PC-9 (cell line): ENCODE results near the gene SMAD6. TPM values are rescaled to one million over a fixed set of nuclear protein-coding genes. Genes with fewer than 3 reads are reported as not detected.
A peak's percentile ranks its signal among the peaks of the same experiment; 100 is the strongest.

Source experiments
- BruUV-seq: library from RNA; stranded (reverse); fragments of 400-500 nt; replicated peaks from 2 replicates; lab custom pipeline; 2021; lab: Mats Ljungman, UMichigan
- CTCF ChIA-PET: fragments of 300-600 bp; sonication (Branson Sonifier 250); formaldehyde crosslinking; loops from one replicate; lab custom pipeline; 2022; ENCODE audit warnings: antibody characterized with exemption; lab: Charles Lee
- POLR2A ChIA-PET: fragments of 300-600 bp; sonication (Branson Sonifier 250); formaldehyde crosslinking; loops from one replicate; lab custom pipeline; 2022; ENCODE audit warnings: antibody characterized with exemption; ENCODE audit not compliant: unreplicated experiment; lab: Charles Lee
- DNase-seq, 2 experiments: peaks; one replicate each; pipeline versions ENCODE4 v3.0.0 to v3.0.0-alpha.2; 2015 to 2022; ENCODE audit warnings: mixed read lengths in 1 of 2
- H2AFZ ChIP-seq: fragments of 200-600 bp; sonication (generic); 2 replicates; pipeline ENCODE4 v1.8.1; 2017; ENCODE audit warnings: antibody characterized with exemption
- H3F3A ChIP-seq: fragments of 200-600 bp; sonication (generic); 2 replicates; pipeline ENCODE4 v1.8.1; 2017; ENCODE audit warnings: antibody characterized with exemption, mild to moderate bottlenecking, low read depth; ENCODE audit not compliant: insufficient read depth
- H3K27ac ChIP-seq: fragments of 200-600 bp; sonication (generic); 2 replicates; pipeline ENCODE4 v1.6.1; 2016; ENCODE audit warnings: mixed run types
- H3K27me3 ChIP-seq: fragments of 200-600 bp; sonication (generic); 2 replicates; pipeline ENCODE4 v1.6.1; 2016; ENCODE audit warnings: low read depth, mixed run types; ENCODE audit not compliant: insufficient read depth
- H3K36me3 ChIP-seq: fragments of 200-600 bp; sonication (generic); 2 replicates; pipeline ENCODE4 v1.6.1; 2016; ENCODE audit warnings: low read depth, mixed run types
- H3K4me1 ChIP-seq: fragments of 200-600 bp; sonication (generic); replicated peaks from 2 replicates; pipeline ENCODE4 v1.6.1; 2016; ENCODE audit warnings: mixed run types; ENCODE audit not compliant: insufficient read depth
- H3K4me2 ChIP-seq: fragments of 200-600 bp; sonication (generic); 2 replicates; pipeline ENCODE4 v1.6.1; 2017; ENCODE audit warnings: mixed run types
- H3K4me3 ChIP-seq: fragments of 200-600 bp; sonication (generic); 2 replicates; pipeline ENCODE4 v1.6.1; 2016; ENCODE audit warnings: mixed run types
- H3K79me2 ChIP-seq: fragments of 200-600 bp; sonication (generic); 2 replicates; pipeline ENCODE4 v1.6.1; 2017; ENCODE audit warnings: low read depth, mixed run types
- H3K9me2 ChIP-seq: fragments of 200-600 bp; sonication (generic); 2 replicates; pipeline ENCODE4 v1.8.1; 2017; ENCODE audit warnings: mild to moderate bottlenecking; ENCODE audit not compliant: insufficient read depth
- H3K9me3 ChIP-seq: fragments of 200-600 bp; sonication (generic); 2 replicates; pipeline ENCODE4 v1.8.1; 2016; ENCODE audit warnings: low read depth; ENCODE audit not compliant: insufficient read depth
- H4K20me1 ChIP-seq: fragments of 200-600 bp; sonication (generic); 2 replicates; pipeline ENCODE4 v1.8.1; 2017; ENCODE audit not compliant: insufficient read depth
- CTCF ChIP-seq: fragments of 200-600 bp; sonication (generic); conservative IDR thresholded peaks from 2 replicates; pipeline ENCODE4 v1.6.1; 2017; ENCODE audit warnings: mixed run types, antibody characterized with exemption, mild to moderate bottlenecking, moderate library complexity
- EZH2 ChIP-seq: fragments of 200-600 bp; sonication (generic); IDR thresholded peaks from 2 replicates; pipeline ENCODE4 v1.8.0; 2017; ENCODE audit warnings: antibody characterized with exemption, low read depth
- intact Hi-C: fragments of 100-400 bp; cut with micrococcal nuclease; formaldehyde crosslinking; loops from one replicate; pipeline ENCODE4 v1.10.0; 2022; ENCODE audit not compliant: unreplicated experiment
- total RNA-seq: library from RNA; stranded (reverse); gene quantifications from 2 replicates; pipeline ENCODE4 v1.2.3, GENCODE V29; 2021

The SMAD6 gene
- total RNA-seq, 1 experiment from 2014 or later, result 7.1 TPM

- Histone ChIP-seq H3K36me3 (no peaks in the 10 kb centered on the region), H3K79me2 (peaks cover 28% of the 10 kb centered on the region), H3F3A (no peaks in the 10 kb centered on the region), H2AFZ (no peak overlapping the region), H3K4me3 (no peak overlapping the region), H3K9me2 (no peaks in the 10 kb centered on the region), H3K4me2 (no peak overlapping the region), H3K27me3 (no peaks in the 10 kb centered on the region), H4K20me1 (no peaks in the 10 kb centered on the region; the same call in 1 of the 2 replicates), H3K4me1 (peaks cover 16% of the 10 kb centered on the region), H3K9me3 (no peaks in the 10 kb centered on the region), H3K27ac (no peak overlapping the region)
- no peak for DNase-seq
- TF ChIP-seq EZH2, result no peak
- TF ChIP-seq CTCF, result no peak
- no TSS peak for BruUV-seq
- intact Hi-C loops, result no loop called here
- ChIA-PET POLR2A (no interaction called here), CTCF (no interaction called here)
Measured at GRCh38 chr15:66708389-66708788, 6.4 kb downstream of the SMAD6 start.

- H4K20me1 ChIP-seq, result no peaks in the 10 kb centered on the region
- no peaks in the 10 kb centered on the region for H3F3A ChIP-seq
- POLR2A ChIA-PET, result no interaction called here
- H3K4me2 ChIP-seq, result no peak overlapping the region
- no peak overlapping the region for H3K27ac ChIP-seq
- no peaks in the 10 kb centered on the region for H3K9me3 ChIP-seq
- H3K79me2 ChIP-seq, result peaks cover 18% of the 10 kb centered on the region
- no peak overlapping the region for H3K4me3 ChIP-seq
- TF ChIP-seq EZH2 (no peak), CTCF (no peak)
- H3K36me3 ChIP-seq, result no peaks in the 10 kb centered on the region
- CTCF ChIA-PET, result interaction anchor here (0.5 kb wide), 1 partner anchor 84 kb away, joined by 9 read pairs; no protein-coding TSS in a partner anchor
- H3K9me2 ChIP-seq, result no peaks in the 10 kb centered on the region
- no peak overlapping the region for H2AFZ ChIP-seq
- BruUV-seq, result no TSS peak
- H3K4me1 ChIP-seq, result peaks cover 13% of the 10 kb centered on the region
- intact Hi-C loops, result no loop called here
- peak in 1 of 2 experiments; percentile 10 for DNase-seq
- no peaks in the 10 kb centered on the region for H3K27me3 ChIP-seq
Measured at GRCh38 chr15:66709884-66710283, 7.8 kb downstream of the SMAD6 start.

- H3K79me2 ChIP-seq, result peaks cover 4% of the 10 kb centered on the region; the same call in 1 of the 2 replicates
- no peaks in the 10 kb centered on the region for H3F3A ChIP-seq
- intact Hi-C loops, result no loop called here
- H3K4me1 ChIP-seq, result peaks cover 5% of the 10 kb centered on the region; the same call in 1 of the 2 replicates
- no peak overlapping the region for H3K4me3 ChIP-seq
- TF ChIP-seq EZH2 (no peak), CTCF (no peak)
- no peaks in the 10 kb centered on the region for H3K9me3 ChIP-seq
- BruUV-seq, result no TSS peak
- H3K9me2 ChIP-seq, result no peaks in the 10 kb centered on the region
- H3K4me2 ChIP-seq, result no peak overlapping the region
- H3K27me3 ChIP-seq, result no peaks in the 10 kb centered on the region
- CTCF ChIA-PET, result interaction anchor here (0.5 kb wide), 1 partner anchor 142 kb away, joined by 18 read pairs; no protein-coding TSS in a partner anchor
- H2AFZ ChIP-seq, result no peak overlapping the region
- no peak overlapping the region for H3K27ac ChIP-seq
- POLR2A ChIA-PET, result no interaction called here
- no peaks in the 10 kb centered on the region for H4K20me1 ChIP-seq
- no peaks in the 10 kb centered on the region for H3K36me3 ChIP-seq
- DNase-seq, result no peak
Measured at GRCh38 chr15:66711260-66711659, 9.2 kb downstream of the SMAD6 start.
